ENCODE measurements around the gene CDH11.

DNA sequence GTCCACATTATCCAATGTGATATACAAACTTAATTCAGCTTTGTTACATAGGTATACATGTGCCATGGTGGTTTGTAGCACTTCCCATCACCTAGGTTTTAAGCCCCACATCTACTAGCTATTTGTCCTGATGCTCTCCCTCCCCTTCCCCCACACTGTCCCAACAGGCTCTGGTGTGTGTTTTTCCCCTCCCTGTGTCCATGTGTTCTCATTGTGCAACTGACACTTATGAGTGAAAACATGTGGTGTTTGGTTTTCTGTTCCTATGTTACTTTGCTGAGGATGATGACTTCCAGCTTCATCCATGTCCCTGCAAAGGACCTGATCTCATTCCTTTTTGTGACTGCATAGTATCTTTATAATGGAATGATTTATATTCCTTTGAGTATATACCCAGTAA, 196.7 kb downstream of the CDH11 start:
- TF ChIP-seq, protein P1, sequence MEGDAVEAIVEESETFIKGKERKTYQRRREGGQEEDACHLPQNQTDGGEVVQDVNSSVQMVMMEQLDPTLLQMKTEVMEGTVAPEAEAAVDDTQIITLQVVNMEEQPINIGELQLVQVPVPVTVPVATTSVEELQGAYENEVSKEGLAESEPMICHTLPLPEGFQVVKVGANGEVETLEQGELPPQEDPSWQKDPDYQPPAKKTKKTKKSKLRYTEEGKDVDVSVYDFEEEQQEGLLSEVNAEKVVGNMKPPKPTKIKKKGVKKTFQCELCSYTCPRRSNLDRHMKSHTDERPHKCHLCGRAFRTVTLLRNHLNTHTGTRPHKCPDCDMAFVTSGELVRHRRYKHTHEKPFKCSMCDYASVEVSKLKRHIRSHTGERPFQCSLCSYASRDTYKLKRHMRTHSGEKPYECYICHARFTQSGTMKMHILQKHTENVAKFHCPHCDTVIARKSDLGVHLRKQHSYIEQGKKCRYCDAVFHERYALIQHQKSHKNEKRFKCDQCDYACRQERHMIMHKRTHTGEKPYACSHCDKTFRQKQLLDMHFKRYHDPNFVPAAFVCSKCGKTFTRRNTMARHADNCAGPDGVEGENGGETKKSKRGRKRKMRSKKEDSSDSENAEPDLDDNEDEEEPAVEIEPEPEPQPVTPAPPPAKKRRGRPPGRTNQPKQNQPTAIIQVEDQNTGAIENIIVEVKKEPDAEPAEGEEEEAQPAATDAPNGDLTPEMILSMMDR (IDR thresholded peaks at IDR 0.05; ENCODE audit: low read depth, low read length, poor library complexity, severe bottlenecking): no peak
- no peak for TF ChIP-seq EZH2phosphoT487 (IDR thresholded peaks at IDR 0.05; ENCODE audit: borderline replicate concordance, low read length)

Data from DOHH2 (cell line).